Activated CD8-positive, alpha-beta memory T cell treated with anti-CD3 and anti-CD28 coated beads, Interleukin-2, amount 50 U/mL, for 4 hours (primary cell): ENCODE measurements around the gene GATD1.
"Not testable (repeated sequence)": the region's sequence is repeated elsewhere in the genome, so short reads cannot be mapped to it uniquely, and the experiment has no call there.

Experiments
- DNase-seq: peaks from one replicate; pipeline ENCODE4 v3.0.0-alpha.2; 2020

Gene GATD1

DNA sequence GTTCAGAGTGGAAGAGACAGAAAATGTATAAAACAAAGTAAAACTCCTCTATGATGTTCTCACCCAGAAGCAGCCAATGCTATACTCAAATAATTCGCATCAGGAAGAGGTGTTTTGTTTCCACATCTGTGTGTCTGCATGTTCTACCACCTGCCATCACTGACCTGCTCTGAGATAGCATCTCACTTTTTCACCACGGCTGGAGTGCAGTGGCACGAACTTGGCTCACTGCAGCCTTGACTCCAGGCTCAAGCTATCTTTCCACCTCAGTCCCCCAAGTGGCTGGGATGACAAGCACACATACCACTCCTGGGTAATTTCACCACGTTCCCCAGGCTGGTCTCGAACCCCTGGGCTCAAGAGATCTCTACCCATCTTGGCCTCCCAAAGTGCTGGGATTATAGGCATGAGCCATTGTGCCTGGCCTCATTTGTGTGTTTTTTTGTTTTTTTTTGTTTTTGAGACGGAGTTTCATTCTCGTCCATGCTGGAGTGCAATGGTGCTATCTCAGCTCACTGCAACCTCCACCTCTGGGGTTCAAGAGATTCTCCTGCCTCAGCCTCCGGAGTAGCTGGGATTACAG is 15.7 kb downstream of the GATD1 start:
- DNase-seq = no peak

DNA sequence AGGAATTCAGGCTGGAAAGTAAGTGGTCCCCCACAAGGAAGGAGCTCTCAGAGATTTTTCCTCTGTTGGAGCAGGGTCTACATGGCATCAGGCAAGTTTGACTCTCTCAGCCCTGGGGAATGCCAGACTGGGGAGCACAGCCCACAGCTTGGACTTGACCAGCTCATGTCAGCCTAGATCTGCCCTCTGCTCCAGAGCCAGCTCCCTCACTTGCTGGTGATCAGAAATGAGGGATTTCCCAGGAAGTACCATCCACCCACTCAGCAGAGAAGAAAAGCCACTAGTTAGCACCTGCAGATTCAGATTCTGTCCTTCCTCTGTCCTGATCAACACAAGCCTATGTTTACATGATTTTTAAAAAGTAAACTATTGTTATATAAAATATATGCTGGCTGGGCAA is 17.1 kb downstream of the GATD1 start:
- DNase-seq = no peak

DNA sequence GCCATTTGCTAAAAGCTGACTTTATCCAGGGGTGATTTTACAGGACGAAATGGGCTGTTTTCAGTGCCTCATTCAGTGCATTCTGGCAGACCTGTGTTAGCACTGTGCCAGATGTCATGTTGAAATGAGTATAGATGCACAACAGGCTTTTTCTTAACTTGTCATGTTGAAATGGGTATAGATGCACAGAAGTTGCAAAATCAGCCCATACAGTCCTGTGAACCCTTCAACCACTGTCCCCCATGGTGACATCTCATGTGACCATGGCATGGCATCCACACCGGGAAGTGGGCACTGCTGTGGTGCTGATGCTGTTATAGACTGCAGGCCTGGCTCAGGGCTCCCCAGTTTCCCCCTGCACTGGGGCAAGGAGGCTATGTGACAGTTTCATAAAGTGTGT is 27.6 kb downstream of the GATD1 start:
- no peak for DNase-seq

DNA sequence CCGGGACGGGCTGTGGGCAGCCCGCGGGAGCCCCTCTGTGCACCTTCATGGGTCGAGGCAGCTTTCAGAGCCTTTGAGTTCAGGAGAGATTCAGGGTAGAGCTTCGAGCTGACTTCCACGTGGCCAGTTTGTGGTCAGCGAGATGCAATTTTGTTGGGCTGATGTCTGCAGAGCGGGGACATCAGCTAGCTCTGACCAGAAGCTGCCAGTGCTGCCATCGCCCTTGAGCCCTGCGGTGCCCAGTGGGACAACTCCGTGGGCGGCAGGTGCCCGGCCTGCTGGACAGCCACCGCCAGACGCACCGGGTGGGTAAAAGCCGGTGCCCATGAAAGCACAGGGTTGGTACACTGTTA is 29.3 kb downstream of the GATD1 start:
- DNase-seq = no peak

DNA sequence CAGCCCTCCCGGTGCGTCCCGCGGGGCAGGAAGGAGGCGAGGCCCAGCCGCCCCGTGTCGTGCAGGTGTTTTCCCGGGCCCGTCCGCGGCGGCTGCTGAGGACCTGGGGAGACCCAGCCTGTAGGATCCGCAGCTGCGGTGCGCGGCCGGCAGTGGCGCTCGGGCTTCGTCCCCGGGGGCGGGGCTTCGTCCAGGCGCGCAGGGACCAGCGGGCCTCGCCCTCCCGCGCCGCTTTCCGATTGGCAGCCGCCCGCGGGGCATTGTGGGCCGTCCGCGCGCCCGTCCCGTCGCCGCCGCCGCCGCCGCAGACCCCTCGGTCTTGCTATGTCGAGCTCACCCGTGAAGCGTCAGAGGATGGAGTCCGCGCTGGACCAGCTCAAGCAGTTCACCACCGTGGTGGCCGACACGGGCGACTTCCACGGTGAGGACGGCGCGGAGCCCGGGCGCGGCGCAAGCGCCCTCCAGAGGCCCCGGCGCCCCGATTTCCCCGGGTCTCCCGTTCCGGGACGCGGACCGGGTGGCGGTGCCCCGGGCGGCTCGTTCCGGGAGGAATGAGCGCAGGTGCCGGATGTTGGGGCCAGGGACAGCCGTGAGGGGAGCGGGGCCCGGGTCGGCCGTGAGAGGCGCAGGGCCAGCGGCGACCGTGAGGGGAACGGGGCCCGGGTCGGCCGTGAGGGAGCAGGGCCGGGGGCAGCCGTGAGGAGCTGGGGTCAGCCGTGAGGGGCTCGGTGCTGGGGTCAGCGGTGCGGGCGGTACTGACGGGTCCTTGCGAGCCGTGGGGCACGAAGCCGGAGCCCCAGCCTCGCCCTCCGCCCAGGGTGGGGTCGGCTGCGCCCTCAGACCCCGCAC is 29.9 kb downstream of the GATD1 start, which contains the start of gene TALDO1:
TALDO1 (plus strand) TSS at position 307 of the 849 bp plus-strand sequence; CDS start at position 325, 18 bp downstream.
- DNase-seq = peak; percentile 81

DNA sequence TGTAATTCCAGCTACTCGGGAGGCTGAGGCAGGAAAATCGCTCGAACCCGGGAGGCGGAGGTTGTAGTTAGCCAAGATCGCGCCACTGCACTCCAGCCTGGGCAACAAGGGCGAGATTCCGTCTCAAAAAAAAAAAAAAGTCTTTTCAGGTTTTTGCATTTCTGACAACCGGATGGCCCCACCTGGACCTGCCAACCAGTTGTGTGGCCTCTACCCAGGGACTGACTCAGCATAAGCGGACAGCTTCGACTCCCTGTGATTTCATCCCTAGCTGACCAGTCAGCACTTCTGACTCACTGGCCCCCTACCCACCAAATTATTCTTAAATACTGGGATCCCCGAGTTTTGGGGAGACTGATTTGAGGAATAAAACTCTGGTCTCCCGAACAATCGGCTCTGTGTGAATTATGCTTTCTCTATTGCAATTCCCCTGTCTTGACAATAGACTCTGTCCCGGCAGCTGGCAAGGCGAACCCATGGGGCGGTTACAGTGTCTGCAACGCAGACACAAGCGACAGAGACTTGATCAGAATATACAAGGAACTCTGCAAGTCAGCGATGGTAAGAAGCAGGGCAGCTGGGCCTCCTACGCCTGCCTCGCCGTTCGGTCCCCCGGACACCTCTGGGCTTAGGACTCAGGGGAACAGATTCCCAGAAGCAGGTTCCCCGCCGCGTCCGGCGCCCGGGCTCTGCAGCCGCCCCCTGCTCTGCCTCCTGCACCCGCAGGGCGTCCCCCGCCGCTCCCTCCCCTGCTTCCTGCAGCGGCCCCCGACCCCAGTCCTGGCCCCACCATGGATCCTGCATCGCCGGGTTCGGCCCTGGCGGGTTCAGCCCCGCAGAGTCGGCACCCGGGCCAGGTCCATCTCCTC is 30.8 kb downstream of the GATD1 start:
- DNase-seq = no peak

DNA sequence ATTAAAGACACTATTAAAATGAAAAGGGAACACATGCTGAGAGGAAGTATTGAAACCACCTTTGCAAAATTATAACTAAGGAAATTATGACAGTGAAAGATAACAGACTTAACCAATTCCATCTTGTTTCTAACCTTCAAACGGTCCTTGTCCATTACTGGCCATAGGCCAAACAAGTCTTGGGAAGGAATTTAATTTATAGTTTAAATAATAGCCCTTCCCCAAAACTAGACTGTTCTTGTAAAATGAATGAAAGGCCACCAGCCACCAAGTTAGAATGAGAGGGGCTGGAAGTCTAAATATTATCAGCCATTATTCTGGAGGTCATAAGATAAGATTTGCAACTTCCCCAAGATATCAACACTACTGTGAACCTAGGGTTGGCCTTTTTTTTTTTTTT is 31.9 kb downstream of the GATD1 start:
- no peak for DNase-seq

DNA sequence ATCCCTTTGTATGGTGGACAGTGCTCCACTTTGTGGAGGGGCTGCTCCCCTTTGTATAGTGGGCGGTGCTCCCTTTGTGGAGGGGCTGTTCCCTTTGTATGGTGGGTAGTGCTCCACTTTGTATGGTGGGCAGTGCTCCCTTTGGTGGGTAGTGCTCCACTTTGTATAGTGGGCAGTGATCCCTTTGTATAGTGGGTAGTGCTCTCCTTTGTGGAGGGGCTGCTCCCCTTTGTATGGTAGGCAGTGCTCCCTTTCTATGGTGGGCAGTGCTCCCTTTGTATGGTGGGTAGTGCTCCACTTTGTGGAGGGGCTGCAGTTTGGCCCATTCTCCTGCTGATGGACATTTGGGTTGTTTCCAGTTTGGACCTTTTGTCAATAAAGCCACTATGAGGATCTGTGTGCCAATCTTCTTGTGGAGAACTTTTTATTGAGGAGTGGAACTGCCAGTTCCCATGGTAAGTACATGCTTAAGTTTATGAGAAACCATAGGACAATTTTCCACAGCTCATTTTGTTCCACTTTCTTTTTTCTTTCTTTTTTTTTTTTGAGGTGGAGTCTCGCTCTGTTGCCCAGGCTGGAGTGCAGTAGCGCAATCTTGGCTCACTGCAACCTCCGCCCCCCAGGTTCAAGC is 34.6 kb downstream of the GATD1 start:
- DNase-seq = no peak

DNA sequence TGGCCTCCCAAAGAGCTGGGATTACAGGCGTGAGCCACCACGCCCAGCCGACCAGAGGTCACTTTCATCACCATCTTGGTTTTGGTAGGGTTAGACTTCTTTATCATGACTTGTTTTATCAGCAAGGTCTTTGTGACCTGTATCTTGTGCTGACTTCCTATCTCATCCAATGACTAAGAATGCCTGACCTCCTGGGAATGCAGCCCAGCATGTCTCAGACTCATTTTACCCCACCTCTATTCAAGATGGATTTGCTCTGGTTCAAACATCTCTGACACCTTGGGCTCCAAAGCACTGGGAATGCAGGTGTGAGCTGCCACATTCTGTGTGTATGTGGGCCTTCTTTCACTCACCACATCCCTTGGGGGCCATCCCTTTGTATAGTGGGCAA is 35.1 kb downstream of the GATD1 start:
- DNase-seq = no peak

DNA sequence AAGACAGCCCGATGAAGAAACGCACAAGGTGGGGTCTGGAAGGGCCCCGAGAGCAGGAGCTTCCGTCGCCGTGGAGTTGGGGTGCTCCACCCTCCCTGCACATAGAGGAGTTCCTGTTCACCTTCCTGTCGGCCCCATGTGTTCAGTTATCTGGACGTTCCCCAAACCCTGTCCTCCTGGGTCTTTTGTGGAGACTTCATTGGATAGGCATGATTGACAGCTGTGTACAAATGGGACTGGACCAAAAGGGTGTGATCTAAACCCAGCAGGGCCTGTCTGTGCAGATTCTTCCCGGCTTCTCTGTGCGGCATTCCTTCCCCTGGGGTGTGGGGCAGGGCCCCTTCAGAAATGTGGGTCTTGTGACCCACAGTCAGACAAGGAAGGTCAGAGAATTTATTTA is 39.4 kb downstream of the GATD1 start:
- not testable (repeated sequence) for DNase-seq

DNA sequence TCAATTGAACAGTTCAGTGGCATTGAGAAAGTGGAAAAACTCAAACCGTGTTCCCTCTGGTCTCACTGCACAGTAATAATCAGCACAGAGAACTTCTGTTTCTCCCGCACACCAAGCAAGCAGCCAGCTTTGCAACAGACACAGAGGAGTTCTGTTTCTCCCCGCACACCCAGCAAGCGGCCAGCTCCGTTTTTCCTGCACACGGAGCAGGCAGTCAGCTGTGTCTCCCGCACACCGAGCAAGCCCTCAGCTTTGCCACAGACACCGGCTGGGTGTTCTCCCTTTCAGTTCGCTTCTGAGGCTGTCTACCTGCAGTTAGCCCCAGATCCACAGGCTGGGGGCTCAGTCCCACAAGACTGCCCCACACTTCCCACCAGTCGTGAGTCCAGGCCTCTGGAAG is 39.9 kb downstream of the GATD1 start:
- DNase-seq = no peak

DNA sequence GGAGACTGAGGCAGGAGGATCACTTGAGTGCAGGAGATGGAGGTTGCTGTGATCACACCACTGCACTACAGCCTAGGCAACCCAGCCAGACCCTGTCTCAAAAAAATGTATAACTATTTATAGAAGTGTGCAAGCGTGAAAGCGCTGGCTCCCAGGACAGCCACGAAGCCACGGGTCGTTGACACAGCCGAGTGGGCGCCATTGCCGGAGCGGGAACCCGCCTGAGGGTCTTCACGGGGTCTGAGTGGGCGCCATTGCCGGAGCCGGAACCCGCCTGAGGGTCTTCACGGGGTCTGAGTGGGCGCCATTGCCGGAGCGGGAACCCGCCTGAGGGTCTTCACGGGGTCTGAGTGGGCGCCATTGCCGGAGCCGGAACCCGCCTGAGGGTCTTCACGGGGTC is 42.7 kb downstream of the GATD1 start:
- DNase-seq = not testable (repeated sequence)

DNA sequence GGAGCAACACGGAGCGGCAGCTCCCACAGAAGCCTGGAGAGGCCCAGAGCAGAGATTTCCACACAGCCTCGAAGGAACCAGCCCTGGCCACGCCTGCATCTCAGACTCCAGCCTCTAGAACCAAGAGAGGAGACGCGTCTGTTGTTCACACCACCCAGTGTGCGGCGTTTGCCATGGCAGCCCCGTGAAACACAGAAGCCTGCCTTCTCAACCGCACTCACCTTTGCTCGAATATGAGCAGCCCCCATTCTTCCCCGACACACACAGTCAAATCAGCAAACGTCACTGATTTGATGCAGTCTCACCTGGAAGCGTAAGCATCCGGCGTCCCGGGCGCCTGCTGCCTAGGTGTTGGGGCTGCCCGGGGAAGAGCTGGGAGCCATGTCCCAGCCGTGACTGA is 44.2 kb downstream of the GATD1 start:
- no peak for DNase-seq

DNA sequence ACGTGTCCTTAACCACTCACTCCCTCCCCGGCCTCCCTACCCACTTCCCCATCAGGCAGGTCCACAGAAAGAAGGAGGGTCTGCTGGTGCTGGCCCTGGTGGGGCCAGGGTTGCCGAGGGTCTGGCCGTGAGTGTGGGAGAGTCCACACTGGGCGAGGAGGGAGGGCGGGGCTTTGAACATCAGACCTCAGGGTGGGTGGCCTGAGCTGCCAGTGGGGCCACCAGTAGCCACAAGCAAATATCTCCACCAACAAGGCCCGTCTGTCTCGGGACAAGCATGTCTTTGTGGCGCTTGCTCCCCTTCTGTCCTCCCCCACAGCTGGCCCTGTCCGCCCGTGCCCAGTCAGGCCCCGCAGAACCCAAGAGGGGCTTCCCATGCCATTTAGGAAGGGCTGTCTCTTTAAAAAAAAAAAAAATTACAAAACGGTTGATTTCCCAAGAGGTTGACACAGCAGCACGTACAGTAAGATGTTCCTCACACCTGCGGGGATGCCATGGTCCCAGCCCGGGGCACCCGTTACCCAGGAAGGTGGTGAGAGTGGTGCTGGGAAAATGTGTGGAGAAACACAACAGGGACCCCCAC is 47.7 kb downstream of the GATD1 start:
- DNase-seq = no peak

DNA sequence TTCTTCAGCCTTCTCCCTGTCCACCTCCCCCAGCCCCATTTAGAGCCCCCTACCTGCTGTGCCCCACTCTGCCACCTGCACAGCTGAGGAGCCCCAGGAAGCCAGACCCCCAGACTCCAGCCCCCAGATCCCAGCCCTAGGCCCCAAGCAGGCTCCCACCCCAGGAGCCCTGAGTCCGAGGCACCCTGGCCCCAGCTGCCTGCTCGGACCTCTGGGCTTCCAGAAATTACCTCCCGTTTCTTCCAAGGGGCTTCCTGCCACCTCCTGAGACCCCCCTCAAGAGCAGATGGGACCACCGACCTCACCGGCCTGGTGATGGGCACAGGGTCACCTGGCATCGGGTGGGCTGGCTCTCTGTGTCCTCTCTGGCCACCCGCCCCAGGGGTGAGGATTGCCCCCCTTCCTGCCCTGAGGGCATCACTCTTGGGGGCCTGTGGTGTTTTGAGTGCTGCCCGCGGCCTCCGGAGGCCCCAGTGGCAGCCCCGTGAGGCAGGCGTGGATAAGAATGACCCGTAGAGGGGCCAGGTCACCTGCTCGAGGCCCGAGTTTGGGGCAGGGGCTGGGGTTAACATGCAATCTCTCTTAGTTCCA is 48.3 kb downstream of the GATD1 start:
- DNase-seq = no peak

DNA sequence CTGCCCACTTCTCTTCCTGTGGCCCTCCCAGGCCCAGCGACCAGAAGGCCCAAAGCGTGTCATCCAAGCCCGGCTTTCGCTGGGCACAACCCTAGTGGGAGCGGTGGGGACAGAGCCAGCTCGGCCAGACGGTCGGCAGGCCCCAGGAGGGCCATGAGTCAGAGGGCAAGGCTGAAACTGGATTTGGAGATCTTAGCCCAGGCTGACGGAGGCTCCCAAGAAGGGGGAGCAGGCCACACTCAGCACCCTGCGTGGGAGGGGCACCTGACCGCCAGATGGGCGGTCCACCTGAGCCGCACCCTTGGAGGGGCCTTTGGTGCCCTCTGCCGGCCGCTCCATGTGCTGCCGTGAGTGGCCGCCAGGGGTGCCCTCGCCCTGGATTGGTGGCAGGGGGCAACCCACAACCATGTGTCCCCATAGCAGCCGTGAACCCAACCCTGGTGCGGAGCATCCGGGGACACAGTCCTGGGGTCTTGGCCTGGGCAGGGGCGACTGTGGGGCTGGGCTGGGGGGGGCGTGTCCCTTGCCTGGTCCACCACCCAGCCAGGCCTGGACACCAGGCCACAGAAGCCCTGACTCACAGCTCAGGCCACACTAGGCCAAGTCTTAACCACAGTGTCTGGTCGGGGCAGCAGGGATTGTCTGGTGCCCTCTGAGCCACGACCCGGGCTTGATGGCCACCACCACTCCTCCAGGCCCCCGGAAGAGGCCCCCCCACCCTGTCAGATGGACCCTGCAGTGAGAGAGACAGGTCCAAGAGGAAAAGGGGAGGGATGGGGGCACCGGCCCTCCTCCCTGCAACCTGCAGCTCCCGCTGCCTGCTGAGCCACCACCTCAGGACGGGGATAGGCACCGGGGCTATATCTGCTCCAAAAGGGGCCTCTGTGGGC is 49.2 kb downstream of the GATD1 start:
- DNase-seq = peak; percentile 82

DNA sequence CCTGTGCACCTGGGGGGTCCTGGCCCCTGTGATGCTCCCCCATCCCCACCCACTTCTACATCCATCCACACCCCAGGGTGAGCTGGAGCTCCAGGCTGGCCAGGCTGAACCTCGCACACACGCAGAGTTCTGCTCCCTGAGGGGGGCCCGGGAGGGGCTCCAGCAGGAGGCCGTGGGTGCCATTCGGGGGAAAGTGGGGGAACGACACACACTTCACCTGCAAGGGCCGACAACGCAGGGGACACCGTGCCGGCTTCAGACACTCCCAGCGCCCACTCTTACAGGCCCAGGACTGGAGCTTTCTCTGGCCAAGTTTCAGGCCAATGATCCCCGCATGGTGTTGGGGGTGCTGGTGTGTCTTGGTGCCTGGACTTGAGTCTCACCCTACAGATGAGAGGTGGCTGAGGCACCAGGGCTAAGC is 50.0 kb downstream of the GATD1 start:
- DNase-seq = no peak

DNA sequence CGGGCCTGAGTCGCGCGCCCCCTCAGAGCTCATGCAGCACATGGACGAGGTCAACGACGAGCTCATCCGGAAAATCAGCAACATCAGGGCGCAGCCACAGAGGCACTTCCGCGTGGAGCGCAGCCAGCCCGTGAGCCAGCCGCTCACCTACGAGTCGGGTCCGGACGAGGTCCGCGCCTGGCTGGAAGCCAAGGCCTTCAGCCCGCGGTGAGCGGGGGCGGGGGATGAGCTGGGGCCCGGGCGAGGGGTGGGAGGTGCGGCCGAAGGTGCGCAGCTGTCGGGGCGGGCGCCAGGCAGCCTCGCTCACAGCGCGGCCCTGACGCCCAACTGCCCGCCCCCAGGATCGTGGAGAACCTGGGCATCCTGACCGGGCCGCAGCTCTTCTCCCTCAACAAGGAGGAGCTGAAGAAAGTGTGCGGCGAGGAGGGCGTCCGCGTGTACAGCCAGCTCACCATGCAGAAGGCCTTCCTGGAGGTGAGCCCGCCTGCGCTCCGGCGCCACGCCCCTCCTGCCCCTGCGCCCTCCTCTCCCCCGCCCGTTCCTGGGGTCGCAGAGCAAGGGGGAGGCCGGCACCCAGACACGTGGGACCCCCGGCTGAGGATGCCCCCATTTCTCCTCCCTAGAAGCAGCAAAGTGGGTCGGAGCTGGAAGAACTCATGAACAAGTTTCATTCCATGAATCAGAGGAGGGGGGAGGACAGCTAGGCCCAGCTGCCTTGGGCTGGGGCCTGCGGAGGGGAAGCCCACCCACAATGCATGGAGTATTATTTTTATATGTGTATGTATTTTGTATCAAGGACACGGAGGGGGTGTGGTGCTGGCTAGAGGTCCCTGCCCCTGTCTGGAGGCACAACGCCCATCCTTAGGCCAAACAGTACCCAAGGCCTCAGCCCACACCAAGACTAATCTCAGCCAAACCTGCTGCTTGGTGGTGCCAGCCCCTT is 50.7 kb downstream of the GATD1 start:
- DNase-seq = peak; percentile 51

DNA sequence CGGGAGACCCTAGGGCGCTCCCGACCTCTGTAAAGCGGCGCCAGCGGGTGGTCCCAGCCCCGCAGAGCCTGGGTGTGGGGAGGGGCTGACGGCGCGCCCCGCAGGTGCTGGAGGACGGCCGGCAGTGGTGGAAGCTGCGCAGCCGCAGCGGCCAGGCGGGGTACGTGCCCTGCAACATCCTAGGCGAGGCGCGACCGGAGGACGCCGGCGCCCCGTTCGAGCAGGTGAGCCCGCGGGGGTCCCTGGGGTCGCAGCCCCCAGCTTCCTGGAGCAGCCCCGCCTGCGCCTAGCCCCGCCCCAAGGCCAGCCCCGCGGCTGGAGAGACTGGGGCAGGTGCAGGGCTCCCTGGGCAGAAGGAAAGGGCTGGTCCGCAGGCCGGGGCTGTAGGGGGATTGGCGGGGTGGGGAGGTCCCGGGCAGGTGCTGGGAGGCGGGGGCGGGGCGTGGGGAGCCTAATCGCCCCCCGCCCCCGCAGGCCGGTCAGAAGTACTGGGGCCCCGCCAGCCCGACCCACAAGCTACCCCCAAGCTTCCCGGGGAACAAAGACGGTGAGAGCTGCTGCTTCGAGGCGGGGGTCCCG is 51.6 kb downstream of the GATD1 start:
- DNase-seq = no peak
